NCI-H526 (cell line): ENCODE results near the gene CEACAM21.

Experiments
- DNase-seq, 2 experiments: peaks; one replicate each; lab custom pipeline; 2025; lab: John Stamatoyannopoulos, UW

The CEACAM21 gene

DNA sequence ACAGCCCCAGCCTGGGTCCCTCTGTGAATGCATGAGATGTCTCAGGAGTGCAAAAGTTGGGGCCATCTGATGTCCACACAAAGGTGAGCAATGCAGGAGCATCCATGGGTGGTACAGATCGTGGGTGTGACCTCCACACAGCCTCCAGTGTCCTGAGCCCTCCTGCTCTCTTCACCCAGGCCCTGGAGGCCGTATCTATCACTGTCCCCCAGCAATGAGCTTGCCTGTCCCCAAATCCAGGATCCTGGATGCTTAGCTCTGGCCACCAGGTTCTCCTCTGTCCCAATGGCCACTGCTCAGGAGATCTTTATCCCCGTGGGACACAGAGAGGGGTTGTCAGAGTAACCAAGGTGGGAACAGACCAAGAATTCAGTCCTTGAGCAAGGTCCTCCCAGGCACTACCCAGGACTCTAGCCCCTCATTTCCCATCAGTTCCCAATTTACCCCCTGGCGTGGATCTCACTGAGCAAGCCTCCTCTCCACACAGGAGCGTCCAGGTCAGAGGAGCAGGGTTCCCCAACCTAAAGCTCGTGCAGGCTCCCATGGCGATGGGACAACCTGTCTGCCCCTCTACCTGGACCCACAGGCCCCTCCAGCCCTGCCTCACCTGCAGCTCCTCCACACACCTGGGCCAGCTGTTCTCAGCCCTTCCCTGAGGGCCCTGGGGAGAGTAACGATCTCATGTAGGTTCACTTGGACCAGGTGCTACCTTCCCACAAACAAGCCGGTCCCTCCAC is 11.3 kb downstream of the CEACAM21 start:
- DNase-seq, result no peak

- no peak for DNase-seq
These were observed 11.9 kb downstream of the CEACAM21 start for GRCh38 chr19:41587838-41588210.

DNA sequence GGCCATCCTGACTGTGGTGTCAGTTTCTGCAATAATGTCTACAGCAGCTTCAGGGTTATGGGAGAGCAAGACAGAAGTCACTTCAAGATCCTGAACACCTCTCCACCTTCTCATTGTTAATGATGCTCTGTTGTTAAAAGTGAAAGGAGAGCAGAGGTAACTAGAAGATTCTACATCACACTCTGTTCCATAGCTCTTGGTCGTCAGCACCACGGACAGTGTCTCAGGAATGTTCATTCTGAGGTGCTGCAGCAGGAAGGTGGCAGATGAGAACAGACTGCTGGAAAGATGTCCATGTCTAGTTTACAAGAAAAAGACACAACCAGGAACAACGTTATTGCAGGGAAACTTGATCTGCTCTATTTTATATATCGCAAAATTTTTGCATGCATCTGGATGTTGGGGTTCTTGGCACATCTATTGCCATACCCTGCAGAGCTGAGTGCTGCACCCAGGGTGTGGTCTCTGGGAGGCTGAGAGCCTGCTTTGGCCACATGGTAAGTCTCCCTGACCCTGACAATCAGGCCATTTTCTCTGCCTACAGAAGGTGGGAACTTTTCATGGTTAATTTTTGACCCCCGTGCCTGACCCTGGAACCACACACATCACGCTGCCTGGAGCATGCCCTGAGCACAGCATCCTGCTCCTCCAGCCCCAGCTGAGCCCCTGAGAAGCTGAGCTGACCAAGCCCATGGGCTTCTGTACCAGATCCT is 12.7 kb downstream of the CEACAM21 start:
- no peak for DNase-seq

GRCh38 chr19:41589371-41589770 is 13.4 kb downstream of the CEACAM21 start:
- DNase-seq, result no peak

DNA sequence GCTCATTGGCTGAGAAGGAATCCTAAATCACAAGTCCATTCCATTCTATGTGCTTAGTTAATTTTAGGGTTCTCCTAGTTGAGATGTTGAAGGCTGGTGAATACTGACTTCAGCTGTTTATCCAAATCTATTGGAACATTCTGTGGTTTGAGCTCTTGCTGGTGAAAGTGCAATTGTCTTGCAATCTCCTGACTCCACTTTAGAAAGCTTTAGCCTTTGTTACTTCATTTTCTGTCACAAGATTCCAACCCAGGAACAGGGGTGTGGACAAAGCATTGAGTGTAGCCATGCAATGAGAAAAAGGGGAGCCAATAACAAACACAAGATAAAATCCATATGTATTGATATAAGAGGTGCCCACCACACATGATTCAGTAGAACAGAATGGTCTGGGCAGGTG is 15.0 kb downstream of the CEACAM21 start:
- DNase-seq, result no peak

DNA sequence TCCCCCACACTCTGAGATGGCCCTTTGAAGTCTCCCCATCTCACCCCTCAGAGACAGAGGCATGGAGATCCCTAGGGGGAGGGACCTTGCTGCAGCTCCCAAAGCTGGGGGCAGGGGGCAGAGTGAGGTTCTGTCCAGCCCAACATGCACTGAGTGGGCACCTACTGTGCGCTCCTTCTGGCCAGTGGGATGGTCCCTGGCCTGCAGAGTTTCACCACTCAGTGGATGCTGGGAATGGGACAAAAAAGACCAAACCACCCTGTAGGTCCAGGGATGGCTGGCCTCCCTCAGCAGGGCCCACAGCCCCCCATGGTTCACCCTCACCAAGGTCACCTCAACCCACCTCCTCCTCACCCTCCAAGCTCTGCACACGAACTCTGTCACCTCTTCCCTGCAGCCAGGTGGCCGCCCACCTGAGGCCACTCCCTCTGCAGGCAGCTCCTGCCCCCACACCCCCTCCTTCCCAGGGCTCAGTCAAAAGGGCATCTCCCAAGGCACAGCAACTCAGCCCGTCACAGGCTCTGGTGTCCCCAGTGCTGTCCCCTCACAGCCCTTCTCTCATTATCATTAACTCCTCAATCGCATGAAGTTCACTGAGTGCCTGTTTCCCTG is 16.1 kb downstream of the CEACAM21 start:
- no peak for DNase-seq

- peak; percentile 28 to 63 for DNase-seq
These were observed 19.4 kb downstream of the CEACAM21 start for GRCh38 chr19:41595258-41595889.

DNA sequence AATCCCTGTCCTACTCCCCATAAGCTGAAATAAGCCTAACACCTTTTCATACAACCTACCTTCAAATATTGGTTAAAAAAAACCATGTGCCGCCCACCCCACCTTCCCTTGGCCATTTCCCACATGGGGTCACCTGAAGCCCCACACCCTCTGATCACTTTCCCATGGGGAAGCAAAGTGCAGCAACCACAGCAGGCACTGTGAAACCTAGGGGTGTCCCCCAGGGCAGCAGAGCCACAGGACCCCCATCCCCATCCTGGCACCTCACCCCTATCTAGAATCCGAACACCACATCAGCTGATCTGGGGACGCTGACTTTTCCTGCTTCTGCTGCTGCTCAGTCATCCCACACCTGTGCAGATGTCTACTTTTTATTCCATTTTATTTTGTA is 19.9 kb downstream of the CEACAM21 start:
- DNase-seq, result no peak

- peak; percentile 35 to 80 for DNase-seq
These were observed 21.7 kb downstream of the CEACAM21 start for GRCh38 chr19:41597600-41598041.

DNA sequence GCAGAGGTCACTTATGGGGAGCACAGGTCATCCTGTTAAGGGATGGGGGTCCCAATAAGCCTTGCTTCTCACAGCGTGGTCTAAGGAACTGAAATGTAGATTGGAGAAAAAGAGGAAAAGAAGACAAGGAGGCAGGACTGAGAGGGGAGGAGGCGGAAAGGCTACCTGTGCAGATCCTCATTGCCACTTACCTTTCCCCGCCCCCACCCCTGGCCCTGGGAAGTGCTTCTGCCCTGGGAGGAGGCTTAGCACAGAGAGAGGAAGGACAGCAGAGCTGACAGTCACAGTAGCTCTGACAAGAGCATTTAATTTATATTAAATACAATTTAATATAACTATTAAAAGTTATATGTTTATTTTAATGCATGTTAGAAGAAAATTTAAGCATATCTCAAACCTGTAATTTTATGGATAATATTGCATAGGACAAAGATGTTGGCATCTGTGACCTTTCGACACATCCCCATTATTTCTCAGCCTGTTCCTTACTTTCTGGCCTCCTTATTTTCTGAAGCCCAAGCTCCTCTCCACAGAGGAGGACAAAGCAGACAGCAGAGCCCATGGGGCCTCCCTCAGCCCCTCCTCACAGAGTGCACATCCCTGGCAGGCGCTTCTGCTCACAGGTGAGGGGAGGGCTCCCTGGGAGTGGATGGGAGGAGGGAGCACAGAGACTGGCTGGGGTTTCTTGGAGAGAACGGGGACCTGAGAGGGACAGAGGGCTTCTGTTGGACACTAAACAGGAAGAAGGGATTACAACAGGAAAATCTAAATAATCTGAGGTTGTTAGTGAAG is 23.4 kb downstream of the CEACAM21 start:
- DNase-seq, result no peak

- no peak for DNase-seq
These were observed 25.8 kb downstream of the CEACAM21 start for GRCh38 chr19:41601771-41602170.

- DNase-seq, result no peak
These were observed 28.9 kb downstream of the CEACAM21 start for GRCh38 chr19:41604831-41605230.

- DNase-seq, result no peak
These were observed 30.4 kb downstream of the CEACAM21 start for GRCh38 chr19:41606215-41606837.

- DNase-seq, result no peak
These were observed 31.7 kb downstream of the CEACAM21 start for GRCh38 chr19:41607668-41608067.

DNA sequence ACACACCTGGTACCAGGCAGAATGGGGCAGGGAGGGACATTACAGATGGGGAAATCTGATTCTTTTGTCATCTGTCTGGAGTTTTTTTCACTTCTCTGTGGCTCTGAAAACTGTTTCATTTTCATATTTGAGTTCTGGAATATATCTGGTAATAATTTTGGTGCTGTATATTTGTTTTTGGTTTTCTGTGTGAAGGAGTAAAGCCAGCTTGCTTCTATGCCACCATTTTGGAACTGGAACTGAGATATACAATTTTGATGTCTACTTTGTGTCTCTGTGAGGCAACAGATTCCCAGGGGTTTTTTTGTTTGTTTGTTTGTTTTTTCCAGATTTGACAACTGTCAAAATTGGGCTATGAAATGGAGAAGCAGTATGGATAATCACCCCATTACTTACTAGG is 34.8 kb downstream of the CEACAM21 start:
- no peak for DNase-seq

GRCh38 chr19:41612483-41612882 is 36.5 kb downstream of the CEACAM21 start:
- no peak for DNase-seq

DNA sequence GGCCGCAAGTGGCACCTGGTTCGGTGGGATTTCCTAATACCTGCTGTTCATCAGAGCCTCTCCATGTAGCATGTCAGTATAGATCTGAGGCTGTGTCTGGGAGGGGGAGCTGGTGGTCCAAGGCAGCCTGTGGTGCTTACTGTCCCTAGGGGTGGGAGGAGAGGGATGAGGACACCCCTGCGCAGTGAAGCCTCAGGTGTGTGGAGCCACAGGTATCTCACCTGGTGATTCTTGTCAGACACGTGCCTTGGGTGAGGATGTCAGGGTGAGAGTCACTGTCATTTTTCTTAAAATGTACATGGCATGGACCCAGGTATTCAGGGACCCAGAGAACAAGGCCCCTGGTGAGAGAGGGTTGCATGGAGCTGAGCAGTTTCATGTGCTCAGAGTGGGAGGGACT is 39.2 kb downstream of the CEACAM21 start:
- no peak for DNase-seq

DNA sequence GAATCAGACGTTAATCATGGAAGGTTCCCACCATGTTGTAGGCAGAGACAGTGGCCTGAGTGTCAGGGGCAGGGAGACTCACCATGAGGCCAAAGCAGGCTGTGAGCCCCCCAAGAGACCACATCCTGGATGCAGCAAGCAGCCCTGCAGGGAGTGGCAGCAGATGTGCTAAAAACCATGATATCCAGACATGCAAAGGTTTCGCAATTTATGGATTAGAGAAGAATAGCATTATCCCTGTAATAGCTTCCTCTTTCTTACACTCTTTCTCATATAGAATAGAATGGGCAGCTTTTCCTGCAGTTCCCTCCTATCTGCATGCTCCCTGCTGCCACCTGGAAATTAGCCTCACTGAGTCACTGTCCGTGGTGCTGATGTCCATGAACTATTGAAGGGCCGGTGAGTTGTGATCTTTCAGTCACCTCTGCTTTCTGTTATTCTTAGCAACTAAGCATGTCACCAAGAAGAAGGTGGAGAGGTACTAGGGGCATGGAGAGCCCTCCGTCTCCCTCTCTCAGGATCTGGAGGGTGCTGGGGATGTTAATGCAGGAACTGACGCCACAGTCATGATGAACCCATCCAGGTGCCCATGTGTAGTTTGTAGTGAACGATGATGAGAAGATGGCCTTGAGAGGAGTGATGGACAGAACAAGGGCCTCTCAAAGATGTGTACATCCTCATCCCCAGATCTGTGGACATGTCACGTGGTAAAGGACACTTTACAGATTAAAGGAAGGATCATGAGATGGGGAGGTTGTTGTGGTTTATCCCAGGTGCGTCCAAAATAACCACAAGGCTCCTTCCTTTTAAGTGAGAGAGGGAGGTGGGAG is 41.0 kb downstream of the CEACAM21 start:
- no peak for DNase-seq

GRCh38 chr19:41617941-41618730 is 42.2 kb downstream of the CEACAM21 start:
- DNase-seq, result no peak
